ENCODE results near the gene DSCAM.

The DSCAM gene

GRCh38 chr21:40355076-40355475, 491.9 kb downstream of the DSCAM start:
- H3K27me3 ChIP-seq (ENCODE audit: control insufficient read depth, insufficient read depth, low read length) = no peaks in the 10 kb centered on the region
- no peaks in the 10 kb centered on the region for H3K4me1 ChIP-seq (ENCODE audit: control insufficient read depth, insufficient read depth, low read length)
- H3K4me3 ChIP-seq (ENCODE audit: low read depth, low read length) = no peak overlapping the region
- H3K9me3 ChIP-seq (ENCODE audit: control insufficient read depth, insufficient read depth, low read length) = no peaks in the 10 kb centered on the region
- no peak overlapping the region for H3K9ac ChIP-seq (ENCODE audit: low read depth, low read length)
- H3K36me3 ChIP-seq (ENCODE audit: control insufficient read depth, insufficient read depth, low read length) = no peaks in the 10 kb centered on the region

GRCh38 chr21:40351006-40351405, 496.0 kb downstream of the DSCAM start:
- H3K27me3 ChIP-seq (ENCODE audit: control insufficient read depth, insufficient read depth, low read length) = no peaks in the 10 kb centered on the region
- H3K9ac ChIP-seq (ENCODE audit: low read depth, low read length) = no peak overlapping the region
- no peak overlapping the region for H3K4me3 ChIP-seq (ENCODE audit: low read depth, low read length)
- H3K9me3 ChIP-seq (ENCODE audit: control insufficient read depth, insufficient read depth, low read length) = no peaks in the 10 kb centered on the region
- no peaks in the 10 kb centered on the region for H3K36me3 ChIP-seq (ENCODE audit: control insufficient read depth, insufficient read depth, low read length)
- H3K4me1 ChIP-seq (ENCODE audit: control insufficient read depth, insufficient read depth, low read length) = no peaks in the 10 kb centered on the region

- H3K4me3 ChIP-seq (ENCODE audit: low read depth, low read length) = no peak overlapping the region
- no peaks in the 10 kb centered on the region for H3K4me1 ChIP-seq (ENCODE audit: control insufficient read depth, insufficient read depth, low read length)
- no peak overlapping the region for H3K9ac ChIP-seq (ENCODE audit: low read depth, low read length)
- H3K9me3 ChIP-seq (ENCODE audit: control insufficient read depth, insufficient read depth, low read length) = no peaks in the 10 kb centered on the region
- no peaks in the 10 kb centered on the region for H3K27me3 ChIP-seq (ENCODE audit: control insufficient read depth, insufficient read depth, low read length)
- no peaks in the 10 kb centered on the region for H3K36me3 ChIP-seq (ENCODE audit: control insufficient read depth, insufficient read depth, low read length)
Observed at GRCh38 chr21:40349591-40349990, 497.4 kb downstream of the DSCAM start.

GRCh38 chr21:40345711-40346321, 501.1 kb downstream of the DSCAM start:
- H3K4me1 ChIP-seq (ENCODE audit: control insufficient read depth, insufficient read depth, low read length) = no peaks in the 10 kb centered on the region
- H3K9ac ChIP-seq (ENCODE audit: low read depth, low read length) = no peak overlapping the region
- no peaks in the 10 kb centered on the region for H3K27me3 ChIP-seq (ENCODE audit: control insufficient read depth, insufficient read depth, low read length)
- no peaks in the 10 kb centered on the region for H3K9me3 ChIP-seq (ENCODE audit: control insufficient read depth, insufficient read depth, low read length)
- no peak overlapping the region for H3K4me3 ChIP-seq (ENCODE audit: low read depth, low read length)
- no peaks in the 10 kb centered on the region for H3K36me3 ChIP-seq (ENCODE audit: control insufficient read depth, insufficient read depth, low read length)

- Histone ChIP-seq H3K27me3 (ENCODE audit: control insufficient read depth, insufficient read depth, low read length) (no peaks in the 10 kb centered on the region), H3K9ac (ENCODE audit: low read depth, low read length) (no peak overlapping the region), H3K36me3 (ENCODE audit: control insufficient read depth, insufficient read depth, low read length) (no peaks in the 10 kb centered on the region)
Observed at GRCh38 chr21:40340357-40340756, 506.6 kb downstream of the DSCAM start.

GRCh38 chr21:40339050-40339449, 507.9 kb downstream of the DSCAM start:
- H3K36me3 ChIP-seq (ENCODE audit: control insufficient read depth, insufficient read depth, low read length) = no peaks in the 10 kb centered on the region
- no peaks in the 10 kb centered on the region for H3K9me3 ChIP-seq (ENCODE audit: control insufficient read depth, insufficient read depth, low read length)
- peaks cover 2% of the 10 kb centered on the region for H3K27me3 ChIP-seq (ENCODE audit: control insufficient read depth, insufficient read depth, low read length)
- H3K4me3 ChIP-seq (ENCODE audit: low read depth, low read length) = no peak overlapping the region
- peaks cover 13% of the 10 kb centered on the region for H3K4me1 ChIP-seq (ENCODE audit: control insufficient read depth, insufficient read depth, low read length)
- no peak overlapping the region for H3K9ac ChIP-seq (ENCODE audit: low read depth, low read length)

More at GRCh38 chr21:40340357-40340756, 506.6 kb downstream of the DSCAM start:
- Histone ChIP-seq H3K9me3 (ENCODE audit: control insufficient read depth, insufficient read depth, low read length) (no peaks in the 10 kb centered on the region), H3K4me3 (ENCODE audit: low read depth, low read length) (no peak overlapping the region), H3K4me1 (ENCODE audit: control insufficient read depth, insufficient read depth, low read length) (peaks cover 12% of the 10 kb centered on the region)

GRCh38 chr21:40337981-40338380, 509.0 kb downstream of the DSCAM start:
- Histone ChIP-seq H3K9ac (ENCODE audit: low read depth, low read length) (no peak overlapping the region), H3K4me1 (ENCODE audit: control insufficient read depth, insufficient read depth, low read length) (peaks cover 13% of the 10 kb centered on the region), H3K36me3 (ENCODE audit: control insufficient read depth, insufficient read depth, low read length) (no peaks in the 10 kb centered on the region), H3K4me3 (ENCODE audit: low read depth, low read length) (no peak overlapping the region), H3K9me3 (ENCODE audit: control insufficient read depth, insufficient read depth, low read length) (no peaks in the 10 kb centered on the region), H3K27me3 (ENCODE audit: control insufficient read depth, insufficient read depth, low read length) (peaks cover 2% of the 10 kb centered on the region)

- H3K4me3 ChIP-seq (ENCODE audit: low read depth, low read length) = no peak overlapping the region
- H3K36me3 ChIP-seq (ENCODE audit: control insufficient read depth, insufficient read depth, low read length) = no peaks in the 10 kb centered on the region
- H3K9ac ChIP-seq (ENCODE audit: low read depth, low read length) = no peak overlapping the region
- H3K27me3 ChIP-seq (ENCODE audit: control insufficient read depth, insufficient read depth, low read length) = peaks cover 2% of the 10 kb centered on the region
- H3K9me3 ChIP-seq (ENCODE audit: control insufficient read depth, insufficient read depth, low read length) = no peaks in the 10 kb centered on the region
- peaks cover 13% of the 10 kb centered on the region for H3K4me1 ChIP-seq (ENCODE audit: control insufficient read depth, insufficient read depth, low read length)
Observed at GRCh38 chr21:40335704-40336103, 511.3 kb downstream of the DSCAM start.

- peaks cover 2% of the 10 kb centered on the region for H3K27me3 ChIP-seq (ENCODE audit: control insufficient read depth, insufficient read depth, low read length)
- no peaks in the 10 kb centered on the region for H3K9me3 ChIP-seq (ENCODE audit: control insufficient read depth, insufficient read depth, low read length)
- peaks cover 13% of the 10 kb centered on the region for H3K4me1 ChIP-seq (ENCODE audit: control insufficient read depth, insufficient read depth, low read length)
Observed at GRCh38 chr21:40334159-40334558, 512.8 kb downstream of the DSCAM start.

GRCh38 chr21:40333731-40334130, 513.2 kb downstream of the DSCAM start:
- Histone ChIP-seq H3K9me3 (ENCODE audit: control insufficient read depth, insufficient read depth, low read length) (no peaks in the 10 kb centered on the region), H3K36me3 (ENCODE audit: control insufficient read depth, insufficient read depth, low read length) (no peaks in the 10 kb centered on the region), H3K4me1 (ENCODE audit: control insufficient read depth, insufficient read depth, low read length) (peaks cover 13% of the 10 kb centered on the region), H3K27me3 (ENCODE audit: control insufficient read depth, insufficient read depth, low read length) (peaks cover 2% of the 10 kb centered on the region), H3K4me3 (ENCODE audit: low read depth, low read length) (no peak overlapping the region), H3K9ac (ENCODE audit: low read depth, low read length) (no peak overlapping the region)

More at GRCh38 chr21:40334159-40334558, 512.8 kb downstream of the DSCAM start:
- Histone ChIP-seq H3K36me3 (ENCODE audit: control insufficient read depth, insufficient read depth, low read length) (no peaks in the 10 kb centered on the region), H3K4me3 (ENCODE audit: low read depth, low read length) (no peak overlapping the region), H3K9ac (ENCODE audit: low read depth, low read length) (no peak overlapping the region)

GRCh38 chr21:40331804-40332203, 515.2 kb downstream of the DSCAM start:
- Histone ChIP-seq H3K9ac (ENCODE audit: low read depth, low read length) (no peak overlapping the region), H3K4me3 (ENCODE audit: low read depth, low read length) (no peak overlapping the region), H3K9me3 (ENCODE audit: control insufficient read depth, insufficient read depth, low read length) (no peaks in the 10 kb centered on the region), H3K27me3 (ENCODE audit: control insufficient read depth, insufficient read depth, low read length) (peaks cover 2% of the 10 kb centered on the region), H3K4me1 (ENCODE audit: control insufficient read depth, insufficient read depth, low read length) (peaks cover 10% of the 10 kb centered on the region), H3K36me3 (ENCODE audit: control insufficient read depth, insufficient read depth, low read length) (no peaks in the 10 kb centered on the region)

GRCh38 chr21:40331172-40331571, 515.8 kb downstream of the DSCAM start:
- Histone ChIP-seq H3K27me3 (ENCODE audit: control insufficient read depth, insufficient read depth, low read length) (peaks cover 2% of the 10 kb centered on the region), H3K9me3 (ENCODE audit: control insufficient read depth, insufficient read depth, low read length) (no peaks in the 10 kb centered on the region), H3K4me3 (ENCODE audit: low read depth, low read length) (no peak overlapping the region), H3K4me1 (ENCODE audit: control insufficient read depth, insufficient read depth, low read length) (peaks cover 4% of the 10 kb centered on the region), H3K36me3 (ENCODE audit: control insufficient read depth, insufficient read depth, low read length) (no peaks in the 10 kb centered on the region), H3K9ac (ENCODE audit: low read depth, low read length) (no peak overlapping the region)
